ENCODE results near the gene SNED1. TPM values are rescaled to one million over a fixed set of nuclear protein-coding genes. Genes with fewer than 3 reads are reported as not detected.

The SNED1 gene
- polyA plus RNA-seq, 1 donor (not counting 4 experiments of a cell fraction or from before 2014, with no cell fraction given) = 0.12 TPM

- no peak for FAIRE-seq
These were observed 37.5 kb downstream of the SNED1 start for GRCh38 chr2:241035818-241036396.

GRCh38 chr2:241036397-241036963 is 38.1 kb downstream of the SNED1 start:
- dilution Hi-C loops (cut with MboI; ENCODE audit: extremely low pct_ligation_motif_present, low sequenced_read_pairs) = no loop called here
- Histone ChIP-seq H3K27ac (ENCODE audit: control insufficient read depth, insufficient read depth, low read length) (no peak overlapping the region), H3K4me2 (ENCODE audit: control insufficient read depth, extremely low read depth, insufficient read depth, low read depth, low read length) (peak overlapping the region; percentile 78), H2AFZ (ENCODE audit: control insufficient read depth, low read length) (peak overlapping the region; percentile 37), H3K4me3 (ENCODE audit: control insufficient read depth in 2 of 3, extremely low read depth in 1 of 3, insufficient read depth in 2 of 3, low read depth in 1 of 3, low read length in 3 of 3) (peak overlapping the region in 2 of 3 experiments; percentile 53 to 61), H3K9ac (ENCODE audit: control insufficient read depth, extremely low read depth, insufficient read depth, low read length) (no peak overlapping the region), H4K20me1 (ENCODE audit: control insufficient read depth, extremely low read depth, insufficient read depth, low read length) (no peaks in the 10 kb centered on the region), H3K9me1 (ENCODE audit: control insufficient read depth, extremely low read depth, insufficient read depth, low read length) (no peaks in the 10 kb centered on the region), H3K36me3 (ENCODE audit: control insufficient read depth in 2 of 2, extremely low read depth in 1 of 2, insufficient read depth in 2 of 2, low read length in 2 of 2) (no peaks in the 10 kb centered on the region), H3K9me3 (ENCODE audit: control insufficient read depth, low read depth, low read length) (no peaks in the 10 kb centered on the region), H3K79me2 (ENCODE audit: control insufficient read depth, insufficient read depth, low read length) (no peaks in the 10 kb centered on the region), H3K4me1 (ENCODE audit: control insufficient read depth, extremely low read depth, insufficient read depth, low read length) (peaks cover 8% of the 10 kb centered on the region), H3K27me3 (ENCODE audit: control insufficient read depth, extremely low read depth, insufficient read depth, low read length) (peaks cover 40% of the 10 kb centered on the region)
- DNase-seq (ENCODE audit: low read depth, low spot score) (no peak), FAIRE-seq (no peak)
- TF ChIP-seq EZH2 (IDR thresholded peaks at IDR 0.05; ENCODE audit: low read length) = peak; percentile 56
- TF ChIP-seq CTCF (optimal IDR thresholded peaks at IDR 0.05 in 1 of 3, IDR thresholded peaks at IDR 0.05 in 1 of 3, conservative IDR thresholded peaks at IDR 0.05 in 1 of 3; ENCODE audit: extremely low read depth in 1 of 3, insufficient read depth in 2 of 3, low read length in 3 of 3) = no peak

More at GRCh38 chr2:241035818-241036396, 37.5 kb downstream of the SNED1 start:
- H3K9me1 ChIP-seq (ENCODE audit: control insufficient read depth, extremely low read depth, insufficient read depth, low read length) = no peaks in the 10 kb centered on the region
- TF ChIP-seq EZH2 (IDR thresholded peaks at IDR 0.05; ENCODE audit: low read length) = no peak
- TF ChIP-seq CTCF (optimal IDR thresholded peaks at IDR 0.05 in 1 of 3, IDR thresholded peaks at IDR 0.05 in 1 of 3, conservative IDR thresholded peaks at IDR 0.05 in 1 of 3; ENCODE audit: extremely low read depth in 1 of 3, insufficient read depth in 2 of 3, low read length in 3 of 3) = no peak
- H4K20me1 ChIP-seq (ENCODE audit: control insufficient read depth, extremely low read depth, insufficient read depth, low read length) = no peaks in the 10 kb centered on the region
- H3K4me1 ChIP-seq (ENCODE audit: control insufficient read depth, extremely low read depth, insufficient read depth, low read length) = peaks cover 8% of the 10 kb centered on the region
- dilution Hi-C loops (cut with MboI; ENCODE audit: extremely low pct_ligation_motif_present, low sequenced_read_pairs) = no loop called here
- H3K27me3 ChIP-seq (ENCODE audit: control insufficient read depth, extremely low read depth, insufficient read depth, low read length) = peaks cover 40% of the 10 kb centered on the region
- no peak overlapping the region for H3K27ac ChIP-seq (ENCODE audit: control insufficient read depth, insufficient read depth, low read length)
- H2AFZ ChIP-seq (ENCODE audit: control insufficient read depth, low read length) = no peak overlapping the region
- H3K79me2 ChIP-seq (ENCODE audit: control insufficient read depth, insufficient read depth, low read length) = no peaks in the 10 kb centered on the region
- no peak overlapping the region for H3K9ac ChIP-seq (ENCODE audit: control insufficient read depth, extremely low read depth, insufficient read depth, low read length)
- peak overlapping the region in 2 of 3 experiments; percentile 53 to 61 for H3K4me3 ChIP-seq (ENCODE audit: control insufficient read depth in 2 of 3, extremely low read depth in 1 of 3, insufficient read depth in 2 of 3, low read depth in 1 of 3, low read length in 3 of 3)
- DNase-seq (ENCODE audit: low read depth, low spot score) = no peak
- no peaks in the 10 kb centered on the region for H3K36me3 ChIP-seq (ENCODE audit: control insufficient read depth in 2 of 2, extremely low read depth in 1 of 2, insufficient read depth in 2 of 2, low read length in 2 of 2)
- H3K4me2 ChIP-seq (ENCODE audit: control insufficient read depth, extremely low read depth, insufficient read depth, low read depth, low read length) = peak overlapping the region; percentile 78
- no peaks in the 10 kb centered on the region for H3K9me3 ChIP-seq (ENCODE audit: control insufficient read depth, low read depth, low read length)
